GM19238 (cell line): ENCODE data around the gene UTS2R.
"Not testable (repeated sequence)": the region's sequence is repeated elsewhere in the genome, so short reads cannot be mapped to it uniquely, and the experiment has no call there.

Experiments
- DNase-seq: peaks from one replicate; pipeline ENCODE4 v3.0.0; 2011; ENCODE audit warnings: low spot score; ENCODE audit not compliant: insufficient read length

The UTS2R gene

DNA sequence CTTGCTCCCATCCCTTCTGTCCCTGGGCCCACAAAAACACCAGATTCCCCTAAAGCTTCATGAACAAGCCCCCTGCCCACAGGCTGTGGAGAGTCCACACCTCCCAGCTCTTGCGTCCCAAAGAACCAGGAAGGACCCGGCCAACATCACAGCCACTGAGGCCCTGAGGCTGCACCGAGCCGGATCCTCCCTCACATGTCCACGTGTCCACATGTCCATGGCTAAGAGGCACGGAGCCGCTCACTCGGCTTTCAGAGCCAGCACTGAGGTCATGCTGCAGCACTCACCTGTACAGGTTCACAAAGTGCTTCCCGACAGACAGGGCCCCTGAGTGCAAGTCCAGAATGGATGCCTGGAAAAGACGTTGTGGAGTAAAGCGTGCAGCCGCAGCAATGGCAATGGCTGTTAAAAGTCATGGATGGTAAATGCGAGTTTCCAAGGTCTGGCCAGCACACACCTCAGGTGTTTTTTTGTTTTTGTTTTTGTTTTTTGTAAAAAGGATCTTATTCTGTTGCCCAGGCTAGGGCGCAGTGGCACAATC lies 34.6 kb downstream of the UTS2R start:
- no peak for DNase-seq

GRCh38 chr17:82407255-82407654 lies 35.7 kb downstream of the UTS2R start:
- no peak for DNase-seq

GRCh38 chr17:82408288-82408937 lies 36.8 kb downstream of the UTS2R start:
- no peak for DNase-seq

GRCh38 chr17:82408938-82409318 lies 37.4 kb downstream of the UTS2R start:
- DNase-seq, result no peak

DNA sequence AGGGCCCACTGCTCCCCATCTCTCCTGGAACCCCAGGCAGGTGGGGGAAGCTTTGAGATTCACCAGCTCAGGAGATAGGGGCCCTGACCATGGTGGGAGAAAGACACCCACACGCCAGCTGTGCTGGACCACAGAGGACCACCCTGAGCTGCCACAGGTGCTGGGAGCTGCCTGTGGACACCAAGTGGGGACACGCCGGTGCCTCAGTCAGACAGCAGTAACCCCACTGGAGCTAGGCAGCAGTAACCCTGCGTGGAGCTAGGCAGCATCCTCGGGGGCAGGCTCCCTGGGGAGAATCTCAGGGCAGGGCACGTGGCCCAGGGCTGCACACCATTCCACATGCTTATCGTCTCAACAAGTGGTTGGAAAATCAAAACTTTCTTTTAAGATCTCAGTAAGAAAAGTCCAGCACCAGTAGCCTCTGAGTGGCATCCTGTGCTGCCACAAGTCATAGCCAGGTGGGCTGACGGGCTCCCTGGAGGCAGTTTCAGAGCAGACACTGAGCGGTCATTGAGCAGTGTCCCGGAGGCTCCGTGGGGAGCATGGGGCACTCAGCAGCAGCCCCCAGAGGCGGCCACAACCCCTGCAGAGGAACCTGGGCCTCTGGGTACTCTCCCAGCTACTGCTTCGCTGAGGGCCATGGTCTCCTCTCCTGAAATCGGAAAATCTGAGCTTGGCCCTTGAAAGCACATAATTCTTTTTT lies 38.6 kb downstream of the UTS2R start:
- DNase-seq, result no peak

DNA sequence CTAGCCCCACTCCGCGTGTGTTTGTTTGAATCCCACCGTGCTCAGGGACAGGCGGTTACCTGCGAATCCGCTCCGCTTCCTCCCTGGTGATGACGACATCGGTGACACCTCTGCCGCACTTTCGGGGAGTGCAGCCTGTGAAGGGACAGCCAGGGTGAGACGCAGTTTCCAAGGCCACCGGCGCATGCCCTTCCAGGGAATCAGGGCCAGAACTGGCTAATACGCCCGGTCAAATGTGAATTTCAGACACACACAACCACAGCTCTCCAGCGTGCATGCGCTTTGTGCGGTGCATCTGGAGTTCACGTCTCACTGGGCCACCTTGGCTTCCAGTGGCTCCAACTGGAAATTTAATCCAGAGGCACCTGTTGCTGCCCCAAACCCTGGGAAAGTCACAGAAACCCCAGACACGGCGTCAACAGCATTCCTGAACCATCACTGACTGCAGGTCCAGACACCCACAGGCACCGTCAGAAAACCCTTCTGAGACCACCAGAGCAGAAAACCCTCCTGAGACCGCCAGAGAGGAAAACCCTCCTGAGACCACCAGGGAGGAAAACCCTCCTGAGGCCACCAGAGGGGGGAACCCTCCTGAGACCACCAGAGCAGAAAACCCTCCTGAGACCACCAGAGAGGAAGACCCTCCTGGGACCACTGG lies 40.0 kb downstream of the UTS2R start:
- no peak for DNase-seq

DNA sequence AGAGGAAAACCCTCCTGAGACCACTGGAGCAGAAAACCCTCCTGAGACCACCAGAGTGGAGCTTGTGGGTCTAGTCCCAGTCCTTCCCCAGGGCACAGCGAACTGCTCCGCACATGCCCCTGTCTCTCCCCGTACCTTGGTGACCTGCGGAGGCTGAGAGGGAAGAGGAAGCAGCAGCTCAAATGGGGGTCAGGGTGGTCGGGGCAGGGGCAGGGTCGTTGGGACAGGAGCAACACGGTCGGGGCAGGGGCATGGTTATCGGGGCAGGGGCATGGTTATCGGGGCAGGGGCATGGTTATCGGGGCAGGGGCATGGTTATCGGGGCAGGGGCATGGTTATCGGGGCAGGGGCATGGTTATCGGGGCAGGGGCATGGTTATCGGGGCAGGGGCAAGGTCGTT lies 40.5 kb downstream of the UTS2R start:
- not testable (repeated sequence) for DNase-seq

DNA sequence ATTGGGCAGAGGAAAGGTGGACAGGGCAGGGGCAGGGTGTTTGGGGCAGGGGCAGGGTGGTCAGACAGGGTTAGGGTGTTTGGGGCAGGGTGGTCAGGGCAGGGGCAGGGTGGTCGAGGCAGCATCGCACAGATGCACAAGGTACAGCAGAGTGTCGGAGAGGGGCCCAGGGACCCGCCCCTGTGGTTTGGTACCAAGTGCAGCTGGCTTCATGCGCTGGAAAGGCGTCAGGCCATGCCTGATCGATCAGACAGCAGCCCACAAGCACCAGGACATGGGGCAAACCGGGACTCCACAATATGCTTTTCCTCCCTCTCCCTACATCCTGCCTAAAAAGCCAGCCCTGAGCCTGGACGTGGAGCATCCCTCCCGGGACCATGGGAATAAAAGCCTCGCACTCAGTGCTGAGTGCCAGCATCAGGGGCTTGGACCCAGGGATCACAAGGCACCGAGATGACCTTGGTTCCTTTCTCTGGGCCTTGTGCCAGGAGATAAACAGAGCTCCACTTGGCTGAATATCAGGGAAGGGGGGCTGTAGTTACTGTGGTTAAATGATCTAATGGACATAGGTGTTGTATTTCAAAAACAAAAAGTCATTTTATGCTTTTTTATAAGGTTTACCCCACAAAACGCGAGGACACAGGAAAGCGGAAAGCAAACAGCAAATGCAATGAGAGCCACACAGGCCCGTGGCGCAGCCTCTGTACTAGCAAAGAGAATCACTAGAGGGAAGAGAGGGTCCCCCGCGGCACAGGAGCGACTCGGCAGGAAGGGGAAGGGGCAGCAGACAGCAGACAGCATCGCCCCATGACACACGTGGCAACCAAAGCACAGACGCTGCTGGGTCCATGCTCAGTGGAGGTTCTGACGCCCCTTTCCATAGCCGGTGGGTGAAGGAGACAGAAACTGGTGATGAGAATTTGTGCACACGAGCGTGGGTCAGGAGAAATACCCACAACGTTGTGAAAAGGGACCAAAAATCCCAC lies 41.3 kb downstream of the UTS2R start:
- no peak for DNase-seq

GRCh38 chr17:82414548-82415281 lies 43.1 kb downstream of the UTS2R start:
- DNase-seq, result peak; percentile 73

- DNase-seq, result no peak
Observed at GRCh38 chr17:82415336-82415735, 43.8 kb downstream of the UTS2R start.

DNA sequence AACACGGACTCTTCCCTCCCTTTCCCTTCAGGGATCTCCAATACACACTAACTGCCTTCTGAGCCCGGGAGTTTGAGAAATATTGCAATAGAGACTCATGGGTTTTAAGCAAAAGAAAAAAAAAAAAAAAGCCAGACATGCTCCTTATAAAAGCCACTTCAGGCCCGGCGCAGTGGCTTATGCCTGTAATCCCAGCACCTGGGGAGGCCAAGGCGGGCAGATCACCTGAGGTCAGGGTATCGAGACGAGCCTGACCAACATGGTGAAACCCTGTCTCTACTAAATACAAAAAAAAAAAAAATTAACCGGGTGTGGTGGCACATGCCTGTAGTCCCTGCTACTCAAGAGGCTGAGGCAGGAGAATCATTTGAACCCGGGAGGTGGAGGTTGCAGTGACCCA lies 44.2 kb downstream of the UTS2R start:
- no peak for DNase-seq

- DNase-seq, result no peak
Observed at GRCh38 chr17:82416264-82416663, 44.7 kb downstream of the UTS2R start.

- no peak for DNase-seq
Observed at GRCh38 chr17:82416771-82417170, 45.2 kb downstream of the UTS2R start.

GRCh38 chr17:82418001-82418986 lies 46.7 kb downstream of the UTS2R start, which contains the start of the genes HEXD and OGFOD3:
TSS of gene HEXD (plus strand) at chr17:82418347. CDS start at chr17:82419800, 1,453 bp downstream.
TSS of gene OGFOD3 (minus strand) at chr17:82418586. CDS start at chr17:82418485, 101 bp downstream.
- DNase-seq, result peak; percentile 93

DNA sequence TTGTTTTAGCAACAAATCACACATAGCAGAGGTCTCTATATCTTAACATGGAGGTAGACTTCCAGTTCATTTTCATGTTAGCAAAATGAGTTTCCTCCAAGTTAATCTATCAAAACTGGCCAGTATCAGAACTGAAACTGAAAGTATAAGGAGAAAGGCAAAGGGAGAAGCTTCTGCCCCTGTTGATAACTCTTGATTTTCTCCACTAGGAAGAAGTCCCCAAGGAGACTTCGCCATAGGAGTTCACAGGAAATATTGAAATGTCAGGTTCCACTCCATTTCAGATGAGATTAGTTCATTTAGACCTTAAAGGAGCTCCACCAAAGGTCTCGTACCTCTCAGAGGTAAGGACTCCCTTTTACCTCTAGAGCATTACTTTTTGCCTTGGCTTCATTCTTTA lies 48.0 kb downstream of the UTS2R start:
- no peak for DNase-seq

- DNase-seq, result peak; percentile 55
Observed at GRCh38 chr17:82424001-82424862, 52.7 kb downstream of the UTS2R start.

- DNase-seq, result no peak
Observed at GRCh38 chr17:82424863-82425159, 53.2 kb downstream of the UTS2R start.
